Rectal smooth muscle tissue (tissue), 1 donor: Measurements from ENCODE around the gene GNAS.

Experiments used
- H3K27ac ChIP-seq: one replicate; pipeline ENCODE4 v1.7.0; 2013; ENCODE audit warnings: low read depth, low read length, inconsistent platforms
- H3K27me3 ChIP-seq: one replicate; pipeline ENCODE4 v1.7.0; 2013; ENCODE audit warnings: low read length; ENCODE audit not compliant: control insufficient read depth, insufficient read depth
- H3K36me3 ChIP-seq: one replicate; pipeline ENCODE4 v1.7.0; 2013; ENCODE audit warnings: low read length; ENCODE audit not compliant: control insufficient read depth, insufficient read depth
- H3K4me1 ChIP-seq: one replicate; pipeline ENCODE4 v1.7.0; 2013; ENCODE audit warnings: low read length; ENCODE audit not compliant: control insufficient read depth, insufficient read depth
- H3K4me3 ChIP-seq: one replicate; pipeline ENCODE4 v1.7.0; 2013; ENCODE audit warnings: low read length
- H3K9ac ChIP-seq: one replicate; pipeline ENCODE4 v1.7.0; 2013; ENCODE audit warnings: low read length

GNAS gene

GRCh38 chr20:58880441-58880840 is 27.9 kb downstream of the GNAS start:
- H3K27me3 ChIP-seq: no peaks in the 10 kb centered on the region
- no peak overlapping the region for H3K27ac ChIP-seq
- H3K4me3 ChIP-seq: no peak overlapping the region
- no peak overlapping the region for H3K9ac ChIP-seq
- H3K36me3 ChIP-seq: no peaks in the 10 kb centered on the region
- no peaks in the 10 kb centered on the region for H3K4me1 ChIP-seq

- H3K27me3 ChIP-seq: no peaks in the 10 kb centered on the region
- H3K4me1 ChIP-seq: no peaks in the 10 kb centered on the region
- H3K36me3 ChIP-seq: no peaks in the 10 kb centered on the region
- H3K4me3 ChIP-seq: no peak overlapping the region
- no peak overlapping the region for H3K27ac ChIP-seq
- H3K9ac ChIP-seq: no peak overlapping the region
These were observed 28.7 kb downstream of the GNAS start for GRCh38 chr20:58880994-58881752.

DNA sequence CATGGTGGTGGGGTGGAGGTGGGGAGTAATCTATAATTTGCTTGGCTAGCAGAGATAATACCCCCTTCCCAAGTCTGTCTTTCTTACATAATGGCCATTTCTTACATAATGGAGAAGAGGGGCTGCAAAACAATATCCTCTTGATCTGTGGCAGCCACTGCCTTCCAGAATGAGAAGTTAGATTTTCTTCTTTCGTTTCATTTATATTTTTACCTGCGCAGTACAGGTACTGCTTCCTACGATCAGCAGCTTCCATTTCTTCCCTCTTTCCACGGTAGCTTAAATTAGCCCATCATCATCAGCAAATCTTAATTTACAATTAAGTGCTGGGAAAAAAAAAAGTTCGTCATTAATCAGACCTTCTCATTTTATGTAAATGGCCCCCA is 30.2 kb downstream of the GNAS start:
- Histone ChIP-seq H3K27me3 (no peaks in the 10 kb centered on the region), H3K9ac (no peak overlapping the region), H3K36me3 (no peaks in the 10 kb centered on the region), H3K27ac (no peak overlapping the region), H3K4me3 (no peak overlapping the region), H3K4me1 (no peaks in the 10 kb centered on the region)

DNA sequence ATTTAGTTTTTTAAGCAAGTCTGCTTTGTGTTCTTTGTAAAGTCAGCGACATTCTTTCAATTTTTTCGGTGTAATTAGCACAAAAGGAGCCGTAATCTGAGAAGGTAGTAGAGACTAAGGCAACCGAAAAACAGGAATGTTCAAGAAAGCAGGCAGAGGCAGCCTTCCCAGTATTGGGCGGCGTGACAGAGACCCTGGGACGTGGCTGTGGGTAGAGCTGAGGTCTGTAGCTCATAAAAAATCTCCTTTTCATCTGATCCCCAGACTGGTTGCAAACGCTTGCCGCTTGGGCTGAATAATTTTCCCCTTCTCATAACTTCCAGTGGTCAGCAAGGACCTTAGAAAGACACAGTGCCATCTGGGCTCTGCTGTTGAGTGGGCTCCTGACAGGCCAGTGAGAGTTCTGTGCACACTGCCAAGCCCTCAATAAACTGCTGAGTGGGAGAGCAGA is 30.8 kb downstream of the GNAS start:
- no peak overlapping the region for H3K9ac ChIP-seq
- no peaks in the 10 kb centered on the region for H3K4me1 ChIP-seq
- no peaks in the 10 kb centered on the region for H3K36me3 ChIP-seq
- no peaks in the 10 kb centered on the region for H3K27me3 ChIP-seq
- H3K27ac ChIP-seq: no peak overlapping the region
- no peak overlapping the region for H3K4me3 ChIP-seq

- Histone ChIP-seq H3K36me3 (no peaks in the 10 kb centered on the region), H3K9ac (no peak overlapping the region), H3K27ac (no peak overlapping the region), H3K4me1 (no peaks in the 10 kb centered on the region), H3K4me3 (no peak overlapping the region), H3K27me3 (no peaks in the 10 kb centered on the region)
These were observed 32.5 kb downstream of the GNAS start for GRCh38 chr20:58884966-58885365.

- Histone ChIP-seq H3K36me3 (no peaks in the 10 kb centered on the region), H3K4me1 (no peaks in the 10 kb centered on the region), H3K9ac (no peak overlapping the region), H3K27me3 (no peaks in the 10 kb centered on the region), H3K27ac (no peak overlapping the region), H3K4me3 (no peak overlapping the region)
These were observed 34.0 kb downstream of the GNAS start for GRCh38 chr20:58886546-58886945.

GRCh38 chr20:58888103-58888502 is 35.6 kb downstream of the GNAS start:
- Histone ChIP-seq H3K4me1 (no peaks in the 10 kb centered on the region), H3K36me3 (no peaks in the 10 kb centered on the region), H3K9ac (peak overlapping the region; percentile 49), H3K4me3 (peak overlapping the region; percentile 80), H3K27ac (no peak overlapping the region), H3K27me3 (no peaks in the 10 kb centered on the region)

DNA sequence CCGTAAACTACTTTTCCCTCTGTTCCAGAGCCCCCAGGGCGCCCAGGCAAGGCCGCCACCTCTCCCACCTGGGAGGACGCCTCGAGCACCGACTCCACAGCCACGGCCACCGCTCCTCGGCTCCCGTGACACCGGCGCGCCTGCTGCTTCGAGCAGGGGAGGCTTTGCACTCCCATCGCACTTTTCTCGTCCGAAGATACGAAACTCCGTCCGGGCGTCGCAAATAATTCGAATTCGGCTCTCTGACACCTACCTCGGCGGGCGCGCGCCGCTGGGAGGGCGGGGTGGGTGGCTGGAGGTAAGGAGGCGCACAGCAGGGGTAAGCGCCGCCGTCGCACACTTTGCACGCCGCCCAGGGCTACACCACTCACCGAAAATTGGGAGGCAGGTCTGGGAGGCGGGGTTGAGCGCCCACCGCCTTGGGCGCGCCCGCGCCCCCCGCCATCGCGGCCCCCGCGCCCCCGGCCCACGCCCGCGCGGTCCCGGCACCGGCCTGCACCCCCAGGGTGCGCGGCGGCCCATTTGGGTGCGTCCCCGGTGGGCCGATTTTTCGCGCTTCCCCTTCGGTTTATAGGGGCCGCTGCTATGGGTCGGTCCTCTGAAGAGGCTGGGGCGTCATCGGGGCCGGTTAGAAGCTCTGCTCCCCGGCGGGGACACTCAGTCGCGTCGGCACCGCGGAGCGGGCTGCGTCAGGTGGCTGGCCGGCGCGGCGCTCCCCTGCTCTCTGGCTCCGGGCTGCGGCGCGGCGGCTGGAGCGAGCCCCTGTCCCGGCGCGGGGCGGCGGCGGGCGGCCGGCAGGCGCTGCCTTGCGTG is 36.2 kb downstream of the GNAS start:
- H3K4me1 ChIP-seq: peaks cover 6% of the 10 kb centered on the region
- H3K27ac ChIP-seq: peak overlapping the region; percentile 51
- no peaks in the 10 kb centered on the region for H3K27me3 ChIP-seq
- peak overlapping the region; percentile 49 for H3K9ac ChIP-seq
- no peaks in the 10 kb centered on the region for H3K36me3 ChIP-seq
- peak overlapping the region; percentile 80 for H3K4me3 ChIP-seq

- Histone ChIP-seq H3K27me3 (no peaks in the 10 kb centered on the region), H3K27ac (peak overlapping the region; percentile 43)
These were observed 36.8 kb downstream of the GNAS start for GRCh38 chr20:58889334-58889760.

DNA sequence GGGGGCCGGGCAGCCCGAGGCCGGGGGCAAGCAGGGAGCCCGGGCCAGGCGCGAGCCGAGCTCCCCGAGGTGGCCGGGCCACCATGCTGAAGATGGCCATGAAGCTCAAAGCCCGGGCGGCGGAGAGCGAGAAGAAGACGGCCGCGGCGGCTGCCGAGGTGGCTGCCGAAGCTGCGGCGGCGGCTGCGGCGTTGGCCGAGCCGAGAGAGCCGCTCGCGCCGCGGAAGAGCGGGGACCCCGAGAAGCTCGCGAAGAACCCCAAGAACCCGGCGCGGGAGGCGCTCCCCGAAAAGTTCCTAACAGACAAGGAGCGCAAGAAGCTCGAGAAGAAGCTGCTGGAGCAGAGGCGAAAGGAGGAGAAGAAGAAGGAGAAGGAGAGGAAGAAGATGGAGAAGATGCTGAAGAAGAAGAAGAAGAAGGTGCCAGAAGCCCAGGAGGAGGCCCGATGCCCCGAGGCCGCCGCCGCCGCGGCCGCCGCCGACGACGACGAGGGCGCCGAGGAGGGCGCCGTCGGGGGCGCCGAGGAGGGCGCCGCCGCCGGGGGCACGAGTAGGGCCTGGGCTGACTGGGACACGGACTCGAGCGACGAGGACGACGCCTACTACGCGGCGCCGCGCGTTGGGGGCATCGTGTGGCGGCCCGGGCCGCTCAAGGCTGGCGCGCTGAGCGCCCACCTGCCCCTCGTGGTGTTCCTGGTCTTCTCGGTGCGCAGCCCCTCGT is 37.4 kb downstream of the GNAS start:
- H3K9ac ChIP-seq: peak overlapping the region; percentile 25
- H3K36me3 ChIP-seq: no peaks in the 10 kb centered on the region
- H3K27ac ChIP-seq: peak overlapping the region; percentile 75
- peak overlapping the region; percentile 58 for H3K4me3 ChIP-seq
- peaks cover 15% of the 10 kb centered on the region for H3K4me1 ChIP-seq
- no peaks in the 10 kb centered on the region for H3K27me3 ChIP-seq

More at GRCh38 chr20:58889334-58889760, 36.8 kb downstream of the GNAS start:
- Histone ChIP-seq H3K4me1 (peaks cover 12% of the 10 kb centered on the region), H3K9ac (no peak overlapping the region), H3K36me3 (no peaks in the 10 kb centered on the region), H3K4me3 (peak overlapping the region; percentile 58)

GRCh38 chr20:58890518-58891085 is 38.1 kb downstream of the GNAS start:
- Histone ChIP-seq H3K4me3 (peak overlapping the region; percentile 58), H3K27me3 (no peaks in the 10 kb centered on the region), H3K27ac (peak overlapping the region; percentile 75), H3K36me3 (no peaks in the 10 kb centered on the region), H3K9ac (peak overlapping the region; percentile 25), H3K4me1 (peaks cover 20% of the 10 kb centered on the region)
